ENCODE results near the gene UBD.

UBD gene

DNA sequence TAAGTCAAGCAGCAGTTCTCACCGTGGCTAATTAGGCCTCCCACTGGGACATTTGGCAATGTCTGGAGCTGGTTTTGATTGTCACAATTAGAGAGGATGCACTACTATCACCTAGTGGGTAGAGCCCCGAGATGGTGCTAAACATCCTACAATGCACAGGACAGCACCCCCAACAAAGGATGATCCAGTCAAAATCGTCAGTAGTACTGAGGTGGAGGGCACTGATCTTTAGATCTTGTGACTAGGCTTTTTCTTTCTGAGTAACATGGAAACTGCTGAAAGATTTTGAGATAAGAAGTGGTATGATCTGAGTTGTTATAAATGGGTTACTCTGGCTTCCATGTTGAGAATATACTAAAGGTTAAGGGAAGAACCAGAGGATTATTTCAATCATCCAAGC, 12.0 kb downstream of the UBD start:
- no peak for ATAC-seq (ENCODE audit: low read depth)
- Mint-ChIP-seq H3K27ac (no peak overlapping the region), H3K9me3 (no peaks in the 10 kb centered on the region), H3K27me3 (peaks cover 21% of the 10 kb centered on the region), H3K36me3 (peaks cover 2% of the 10 kb centered on the region), H3K4me3 (no peak overlapping the region), H3K4me1 (no peaks in the 10 kb centered on the region)
- DNase-seq (ENCODE audit: low spot score in 2 of 2), result no peak

- H3K27ac Mint-ChIP-seq, result no peak overlapping the region
- DNase-seq (ENCODE audit: low spot score in 2 of 2), result no peak
- peaks cover 15% of the 10 kb centered on the region for H3K27me3 Mint-ChIP-seq
- ATAC-seq (ENCODE audit: low read depth), result no peak
- no peaks in the 10 kb centered on the region for H3K4me1 Mint-ChIP-seq
- no peak overlapping the region for H3K4me3 Mint-ChIP-seq
- no peaks in the 10 kb centered on the region for H3K9me3 Mint-ChIP-seq
- H3K36me3 Mint-ChIP-seq, result no peaks in the 10 kb centered on the region
Measured at GRCh38 chr6:29537714-29538403, 21.7 kb downstream of the UBD start.

GRCh38 chr6:29532320-29532951, 27.1 kb downstream of the UBD start:
- DNase-seq (ENCODE audit: low spot score in 2 of 2) (no peak), ATAC-seq (ENCODE audit: low read depth) (no peak)
- Mint-ChIP-seq H3K4me3 (no peak overlapping the region), H3K9me3 (no peaks in the 10 kb centered on the region), H3K4me1 (no peaks in the 10 kb centered on the region), H3K27me3 (peaks cover 6% of the 10 kb centered on the region), H3K27ac (no peak overlapping the region), H3K36me3 (no peaks in the 10 kb centered on the region)

GRCh38 chr6:29531668-29532067, 27.9 kb downstream of the UBD start:
- ATAC-seq (ENCODE audit: low read depth) (no peak), DNase-seq (ENCODE audit: low spot score in 2 of 2) (no peak)
- H3K9me3 Mint-ChIP-seq, result no peaks in the 10 kb centered on the region
- peaks cover 5% of the 10 kb centered on the region for H3K27me3 Mint-ChIP-seq
- no peak overlapping the region for H3K27ac Mint-ChIP-seq
- no peak overlapping the region for H3K4me3 Mint-ChIP-seq
- H3K4me1 Mint-ChIP-seq, result no peaks in the 10 kb centered on the region
- no peaks in the 10 kb centered on the region for H3K36me3 Mint-ChIP-seq

DNA sequence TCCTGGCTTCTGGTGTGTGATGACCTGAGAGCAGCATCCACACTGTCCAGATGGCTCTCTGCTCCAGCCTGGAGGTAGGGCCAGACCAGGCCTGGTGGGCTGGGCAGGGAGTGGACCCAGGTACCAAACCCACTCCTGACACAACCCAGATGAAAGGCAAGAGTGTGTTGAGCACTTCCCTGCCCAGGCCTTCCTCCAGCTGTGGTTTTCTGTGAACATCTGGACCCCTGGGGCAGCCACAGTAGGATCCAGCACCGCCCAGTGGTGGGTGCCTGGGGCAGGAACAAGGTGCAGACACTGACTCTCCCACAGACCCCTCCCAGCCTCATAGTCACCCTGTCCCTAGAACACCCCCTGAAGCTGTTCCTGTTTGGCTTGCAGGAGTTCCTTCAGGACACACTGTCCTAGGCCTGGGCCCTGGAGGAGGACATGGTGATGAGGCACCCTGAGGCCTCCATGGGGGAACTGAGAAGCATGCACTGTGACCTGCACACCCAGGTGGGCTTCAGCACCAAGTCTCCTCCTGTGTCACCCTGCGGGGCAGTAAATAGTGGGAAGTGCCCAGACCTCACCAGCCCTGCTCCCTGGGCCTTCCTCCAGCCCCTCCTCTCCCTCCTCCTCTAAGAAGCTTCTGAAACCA, 28.7 kb downstream of the UBD start:
- DNase-seq (ENCODE audit: low spot score in 2 of 2), result no peak
- H3K27me3 Mint-ChIP-seq, result peaks cover 5% of the 10 kb centered on the region
- no peaks in the 10 kb centered on the region for H3K9me3 Mint-ChIP-seq
- ATAC-seq (ENCODE audit: low read depth), result no peak
- H3K4me1 Mint-ChIP-seq, result no peaks in the 10 kb centered on the region
- no peak overlapping the region for H3K27ac Mint-ChIP-seq
- no peak overlapping the region for H3K4me3 Mint-ChIP-seq
- no peaks in the 10 kb centered on the region for H3K36me3 Mint-ChIP-seq

- DNase-seq (ENCODE audit: low spot score in 2 of 2), result no peak
- no peaks in the 10 kb centered on the region for H3K4me1 Mint-ChIP-seq
- peaks cover 3% of the 10 kb centered on the region for H3K27me3 Mint-ChIP-seq
- no peaks in the 10 kb centered on the region for H3K36me3 Mint-ChIP-seq
- no peak for ATAC-seq (ENCODE audit: low read depth)
- no peak overlapping the region for H3K27ac Mint-ChIP-seq
- H3K9me3 Mint-ChIP-seq, result no peaks in the 10 kb centered on the region
- H3K4me3 Mint-ChIP-seq, result no peak overlapping the region
Measured at GRCh38 chr6:29529956-29530355, 29.6 kb downstream of the UBD start.

DNA sequence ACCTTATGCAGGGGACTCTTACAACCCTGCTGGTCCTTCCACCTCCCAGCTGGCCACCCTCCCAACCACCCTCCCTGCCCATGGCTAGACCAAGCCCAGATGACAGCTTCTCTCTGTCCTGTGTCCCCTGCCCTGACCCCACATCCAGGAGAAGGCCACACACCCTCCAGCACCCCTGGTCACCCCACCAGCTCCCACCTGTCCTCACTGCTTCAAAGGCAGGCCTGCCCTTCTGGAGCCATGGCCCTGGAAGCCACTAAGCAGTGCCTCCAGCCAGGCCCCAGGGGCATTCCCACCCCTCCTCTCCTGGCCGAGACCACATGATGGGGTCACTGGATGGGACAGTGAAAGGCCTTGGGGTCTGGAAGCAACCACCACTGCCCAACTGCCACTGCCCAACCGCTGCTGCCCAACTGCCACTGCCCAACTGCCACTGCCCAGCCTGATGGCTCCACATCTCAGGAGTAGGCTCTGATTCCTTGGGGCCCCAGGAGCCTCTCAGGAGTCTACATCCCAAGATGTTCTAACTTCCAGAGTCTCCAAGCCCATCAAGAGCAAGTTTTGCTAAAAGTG, 30.5 kb downstream of the UBD start:
- Mint-ChIP-seq H3K27me3 (peaks cover 5% of the 10 kb centered on the region), H3K4me3 (no peak overlapping the region), H3K27ac (no peak overlapping the region), H3K4me1 (no peaks in the 10 kb centered on the region), H3K9me3 (no peaks in the 10 kb centered on the region), H3K36me3 (no peaks in the 10 kb centered on the region)
- ATAC-seq (ENCODE audit: low read depth), result no peak
- DNase-seq (ENCODE audit: low spot score in 2 of 2), result no peak

DNA sequence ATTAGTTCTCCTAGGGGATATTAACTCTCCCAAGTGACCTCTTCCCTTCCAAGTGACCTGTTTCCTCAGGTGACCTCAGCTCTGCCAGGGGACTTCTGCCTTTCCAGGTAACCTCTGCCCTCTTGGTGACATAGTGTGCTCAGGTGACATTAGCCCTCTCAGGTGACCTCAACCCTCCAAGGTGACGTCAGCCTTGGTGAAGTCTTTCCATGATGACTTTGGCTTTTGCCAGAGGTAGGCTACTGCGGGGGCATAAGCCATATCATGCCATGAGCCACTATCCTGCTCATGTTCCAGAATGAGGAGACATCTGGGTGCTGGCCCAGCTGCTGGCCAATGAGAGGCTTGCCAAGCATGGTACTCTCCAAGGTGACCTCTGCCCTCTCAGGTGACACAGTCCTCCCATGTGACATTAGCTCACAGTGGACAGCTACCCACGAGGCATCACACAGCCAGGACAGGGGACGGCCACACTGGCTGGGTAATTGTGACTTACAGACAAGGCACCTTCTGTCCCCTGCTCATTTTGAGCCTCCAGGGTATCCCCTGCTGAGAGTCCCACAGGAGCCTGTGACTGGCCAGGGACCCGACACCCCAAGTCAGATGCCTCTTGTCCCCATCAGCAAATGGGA, 31.1 kb downstream of the UBD start:
- DNase-seq (ENCODE audit: low spot score in 2 of 2), result no peak
- H3K36me3 Mint-ChIP-seq, result no peaks in the 10 kb centered on the region
- H3K27ac Mint-ChIP-seq, result no peak overlapping the region
- no peaks in the 10 kb centered on the region for H3K9me3 Mint-ChIP-seq
- no peak overlapping the region for H3K4me3 Mint-ChIP-seq
- peaks cover 5% of the 10 kb centered on the region for H3K27me3 Mint-ChIP-seq
- ATAC-seq (ENCODE audit: low read depth), result no peak
- no peaks in the 10 kb centered on the region for H3K4me1 Mint-ChIP-seq

DNA sequence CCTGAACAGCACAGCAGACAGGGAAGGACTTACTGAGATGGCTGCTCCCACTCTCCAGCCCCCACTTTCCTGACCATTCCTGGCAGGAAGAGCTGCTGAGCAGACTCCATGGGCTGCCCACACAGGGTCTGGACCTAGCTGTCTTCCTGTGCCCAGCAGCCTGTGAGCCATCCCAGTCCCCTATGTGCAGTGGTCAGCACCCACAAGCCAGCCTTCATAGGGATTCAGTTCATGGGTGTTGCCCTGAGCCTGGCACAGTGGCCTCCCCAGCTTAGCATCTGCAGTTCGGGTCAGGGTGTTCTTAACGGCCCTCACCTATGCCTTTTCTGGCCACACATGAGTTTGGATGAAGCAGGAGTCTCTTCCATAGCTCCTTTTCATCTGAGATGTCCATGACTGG, 32.0 kb downstream of the UBD start:
- no peak overlapping the region for H3K4me3 Mint-ChIP-seq
- H3K27ac Mint-ChIP-seq, result no peak overlapping the region
- peaks cover 5% of the 10 kb centered on the region for H3K27me3 Mint-ChIP-seq
- ATAC-seq (ENCODE audit: low read depth) (no peak), DNase-seq (ENCODE audit: low spot score in 2 of 2) (no peak)
- H3K9me3 Mint-ChIP-seq, result peaks cover 1% of the 10 kb centered on the region
- no peaks in the 10 kb centered on the region for H3K4me1 Mint-ChIP-seq
- no peaks in the 10 kb centered on the region for H3K36me3 Mint-ChIP-seq

DNA sequence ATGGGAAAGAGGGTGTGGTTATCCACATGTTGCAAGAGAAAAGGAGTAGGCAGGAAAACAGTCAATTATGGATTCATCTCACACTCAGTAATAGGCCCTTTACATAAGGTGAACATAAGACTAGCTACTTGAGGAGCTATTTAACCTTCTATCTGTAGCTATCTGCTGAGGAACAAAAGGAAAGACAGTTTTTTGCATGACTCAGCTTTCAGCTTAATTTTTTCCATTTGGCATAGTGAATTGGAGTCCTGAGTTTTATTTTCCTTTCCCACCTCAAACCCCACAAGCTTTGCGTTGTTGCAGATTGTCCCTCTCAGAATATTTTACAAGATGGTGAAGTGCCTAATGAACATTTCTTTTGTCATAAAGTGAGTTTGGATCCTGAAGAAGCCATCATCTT, 32.4 kb downstream of the UBD start:
- H3K27me3 Mint-ChIP-seq, result peaks cover 5% of the 10 kb centered on the region
- no peak overlapping the region for H3K27ac Mint-ChIP-seq
- ATAC-seq (ENCODE audit: low read depth), result no peak
- H3K4me3 Mint-ChIP-seq, result no peak overlapping the region
- DNase-seq (ENCODE audit: low spot score in 2 of 2), result no peak
- no peaks in the 10 kb centered on the region for H3K36me3 Mint-ChIP-seq
- no peaks in the 10 kb centered on the region for H3K4me1 Mint-ChIP-seq
- H3K9me3 Mint-ChIP-seq, result peaks cover 1% of the 10 kb centered on the region

DNA sequence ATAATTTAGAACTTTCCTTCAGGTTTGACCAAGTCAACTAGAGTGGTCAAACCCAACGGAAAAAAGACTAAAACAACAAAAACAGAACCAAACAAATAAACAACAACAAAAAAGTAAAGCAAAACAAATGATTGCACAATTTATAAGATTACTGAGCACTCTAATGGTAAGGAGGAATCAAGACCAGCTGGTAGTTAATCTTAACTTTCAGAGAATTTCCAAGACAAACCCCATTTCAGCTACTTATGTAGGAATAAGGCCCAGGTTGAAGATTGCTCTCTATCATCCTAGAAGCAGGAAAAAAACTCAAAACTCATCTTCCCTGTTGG, 34.3 kb downstream of the UBD start:
- Mint-ChIP-seq H3K27ac (no peak overlapping the region), H3K36me3 (no peaks in the 10 kb centered on the region), H3K4me3 (no peak overlapping the region), H3K27me3 (peaks cover 9% of the 10 kb centered on the region), H3K9me3 (peaks cover 1% of the 10 kb centered on the region), H3K4me1 (no peaks in the 10 kb centered on the region)
- ATAC-seq (ENCODE audit: low read depth) (no peak), DNase-seq (ENCODE audit: low spot score in 2 of 2) (no peak)

- no peak overlapping the region for H3K4me3 Mint-ChIP-seq
- H3K27ac Mint-ChIP-seq, result no peak overlapping the region
- H3K9me3 Mint-ChIP-seq, result peaks cover 1% of the 10 kb centered on the region
- no peaks in the 10 kb centered on the region for H3K36me3 Mint-ChIP-seq
- H3K4me1 Mint-ChIP-seq, result no peaks in the 10 kb centered on the region
- DNase-seq (ENCODE audit: low spot score in 2 of 2) (no peak), ATAC-seq (ENCODE audit: low read depth) (no peak)
- H3K27me3 Mint-ChIP-seq, result peaks cover 9% of the 10 kb centered on the region
Measured at GRCh38 chr6:29524444-29525310, 34.9 kb downstream of the UBD start.

DNA sequence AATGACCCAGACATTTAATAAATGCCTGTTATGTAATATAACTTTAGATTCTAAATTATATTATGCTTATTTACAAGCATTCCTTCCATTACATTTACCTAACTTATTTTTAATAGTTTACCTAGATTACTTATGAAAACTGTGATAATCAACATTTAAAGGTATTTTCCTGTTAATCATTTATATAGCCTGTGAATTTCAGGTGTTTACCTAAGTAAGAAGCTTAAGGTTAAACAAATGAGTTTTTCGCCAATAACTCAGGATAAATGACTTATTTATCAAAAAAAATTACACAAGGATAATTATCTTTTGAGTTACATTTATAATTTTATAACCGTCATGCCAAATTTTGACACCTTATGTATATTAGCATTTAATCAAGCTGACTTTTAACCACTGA, 35.5 kb downstream of the UBD start:
- Mint-ChIP-seq H3K36me3 (no peaks in the 10 kb centered on the region), H3K27me3 (peaks cover 6% of the 10 kb centered on the region), H3K27ac (no peak overlapping the region), H3K4me1 (no peaks in the 10 kb centered on the region), H3K9me3 (peaks cover 1% of the 10 kb centered on the region), H3K4me3 (no peak overlapping the region)
- DNase-seq (ENCODE audit: low spot score in 2 of 2) (no peak), ATAC-seq (ENCODE audit: low read depth) (no peak)

Measured in memory B cell (primary cell).